GM18520 (cell line): ENCODE results near the gene ABCA3.
"Not testable (repeated sequence)": the region's sequence is repeated elsewhere in the genome, so short reads cannot be mapped to it uniquely, and the experiment has no call there.

Experiments
- ATAC-seq: cut with Tn5 transposase; IDR thresholded peaks from one replicate; pipeline ENCODE4 v1.9.1; 2021; ENCODE audit not compliant: unreplicated experiment

ABCA3 gene

GRCh38 chr16:2340564-2341455 lies at the start of gene ABCA3:
Gene ABCA3 (minus strand): TSS chr16:2340728. CDS start chr16:2326466, 14,262 bp downstream.
- peak; percentile 87 for ATAC-seq

GRCh38 chr16:2388875-2389433 lies 48.4 kb upstream of the ABCA3 start:
- ATAC-seq: no peak

GRCh38 chr16:2388139-2388874 lies 47.8 kb upstream of the ABCA3 start:
- ATAC-seq: no peak

GRCh38 chr16:2386990-2387389 lies 46.5 kb upstream of the ABCA3 start:
- no peak for ATAC-seq

- not testable (repeated sequence) for ATAC-seq
Observed at GRCh38 chr16:2385982-2386381, 45.5 kb upstream of the ABCA3 start.

- ATAC-seq: no peak
Observed at GRCh38 chr16:2385190-2385836, 44.8 kb upstream of the ABCA3 start.

GRCh38 chr16:2384426-2384825 lies 43.9 kb upstream of the ABCA3 start:
- no peak for ATAC-seq

- no peak for ATAC-seq
Observed at GRCh38 chr16:2383501-2383900, 43.0 kb upstream of the ABCA3 start.

- ATAC-seq: no peak
Observed at GRCh38 chr16:2374644-2375043, 34.1 kb upstream of the ABCA3 start.

- ATAC-seq: no peak
Observed at GRCh38 chr16:2373176-2373575, 32.6 kb upstream of the ABCA3 start.

- no peak for ATAC-seq
Observed at GRCh38 chr16:2372684-2373083, 32.2 kb upstream of the ABCA3 start.

GRCh38 chr16:2371421-2371820 lies 30.9 kb upstream of the ABCA3 start:
- ATAC-seq: no peak

GRCh38 chr16:2370721-2371120 lies 30.2 kb upstream of the ABCA3 start:
- ATAC-seq: no peak

- ATAC-seq: no peak
Observed at GRCh38 chr16:2366660-2367309, 26.3 kb upstream of the ABCA3 start.

- no peak for ATAC-seq
Observed at GRCh38 chr16:2365397-2366294, 25.1 kb upstream of the ABCA3 start.

- no peak for ATAC-seq
Observed at GRCh38 chr16:2364638-2365210, 24.2 kb upstream of the ABCA3 start.

GRCh38 chr16:2362218-2362617 lies 21.7 kb upstream of the ABCA3 start:
- no peak for ATAC-seq

- ATAC-seq: no peak
Observed at GRCh38 chr16:2361129-2361528, 20.6 kb upstream of the ABCA3 start.

GRCh38 chr16:2359919-2360318 lies 19.4 kb upstream of the ABCA3 start:
- no peak for ATAC-seq
